Trophoblast cell (in vitro differentiated cells and primary cell): ENCODE measurements around the gene ZNF827.

Experiments
- DNase-seq, 2 donors: peaks; one replicate each; pipeline ENCODE4 v3.0.0-alpha.2; 2016
- H2AFZ ChIP-seq: 2 replicates; pipeline ENCODE4 v1.6.1; 2013; ENCODE audit warnings: low read length, moderate library complexity, mild to moderate bottlenecking; ENCODE audit not compliant: insufficient read depth, poor library complexity
- H2AK5ac ChIP-seq: 2 replicates; pipeline ENCODE4 v1.6.1; 2013; ENCODE audit warnings: mild to moderate bottlenecking, low read length
- H2BK120ac ChIP-seq: 2 replicates; pipeline ENCODE4 v1.6.1; 2013; ENCODE audit warnings: low read length, mild to moderate bottlenecking, moderate library complexity; ENCODE audit not compliant: insufficient read depth, poor library complexity
- H2BK12ac ChIP-seq: 2 replicates; pipeline ENCODE4 v1.6.1; 2013; ENCODE audit warnings: mild to moderate bottlenecking, low read length, moderate library complexity
- H2BK5ac ChIP-seq: 2 replicates; pipeline ENCODE4 v1.6.1; 2013; ENCODE audit warnings: low read length, low read depth, moderate library complexity, mild to moderate bottlenecking; ENCODE audit not compliant: poor library complexity
- H3K14ac ChIP-seq: 2 replicates; pipeline ENCODE4 v1.6.1; 2013; ENCODE audit warnings: mild to moderate bottlenecking, low read length
- H3K18ac ChIP-seq: 2 replicates; pipeline ENCODE4 v1.6.1; 2013; ENCODE audit warnings: mild to moderate bottlenecking, low read length
- H3K23ac ChIP-seq: 2 replicates; pipeline ENCODE4 v1.6.1; 2013; ENCODE audit warnings: low read length
- H3K27ac ChIP-seq: 2 replicates; pipeline ENCODE4 v1.5.1; 2013; ENCODE audit warnings: low read depth, mild to moderate bottlenecking, inconsistent platforms, low read length, moderate library complexity
- H3K27me3 ChIP-seq: 2 replicates; pipeline ENCODE4 v1.6.1; 2013; ENCODE audit warnings: inconsistent platforms, mild to moderate bottlenecking, low read length, moderate library complexity; ENCODE audit not compliant: insufficient read depth
- H3K36me3 ChIP-seq, 2 experiments: 1 replicate in 1 of 2; 2 replicates in 1 of 2; pipeline ENCODE4 v1.6.1; 2013; ENCODE audit warnings: low read length in 2 of 2, mild to moderate bottlenecking in 2 of 2, moderate library complexity in 1 of 2; ENCODE audit not compliant: insufficient read depth in 2 of 2, control insufficient read depth in 1 of 2
- H3K4ac ChIP-seq: 2 replicates; pipeline ENCODE4 v1.6.1; 2013; ENCODE audit warnings: low read depth, mild to moderate bottlenecking, low read length, moderate library complexity
- H3K4me1 ChIP-seq, 2 experiments: 1 replicate in 1 of 2; 2 replicates in 1 of 2; pipeline ENCODE4 v1.6.1; 2013; ENCODE audit warnings: low read length in 2 of 2, mild to moderate bottlenecking in 2 of 2, moderate library complexity in 1 of 2; ENCODE audit not compliant: insufficient read depth in 2 of 2, control insufficient read depth in 1 of 2
- H3K4me2 ChIP-seq: 2 replicates; pipeline ENCODE4 v1.6.1; 2013; ENCODE audit warnings: inconsistent platforms, mild to moderate bottlenecking, low read length, moderate library complexity
- H3K4me3 ChIP-seq: 2 replicates; pipeline ENCODE4 v1.5.1; 2013; ENCODE audit warnings: mild to moderate bottlenecking, low read depth, low read length, inconsistent platforms
- H3K79me1 ChIP-seq: one replicate; pipeline ENCODE4 v1.6.1; 2013; ENCODE audit warnings: low read length
- H3K79me2 ChIP-seq: 2 replicates; pipeline ENCODE4 v1.6.1; 2013; ENCODE audit warnings: low read length, mild to moderate bottlenecking; ENCODE audit not compliant: control insufficient read depth, insufficient read depth, poor library complexity
- H3K9ac ChIP-seq: 2 replicates; pipeline ENCODE4 v1.6.1; 2013; ENCODE audit warnings: mild to moderate bottlenecking, low read length
- H3K9me3 ChIP-seq: 2 replicates; pipeline ENCODE4 v1.6.1; 2013; ENCODE audit warnings: low read depth, mild to moderate bottlenecking, control low read depth, inconsistent platforms, low read length; ENCODE audit not compliant: insufficient read depth
- H4K12ac ChIP-seq: 2 replicates; pipeline ENCODE4 v1.6.1; 2013; ENCODE audit warnings: low read depth, mild to moderate bottlenecking, low read length, moderate library complexity
- H4K8ac ChIP-seq: 2 replicates; pipeline ENCODE4 v1.6.1; 2013; ENCODE audit warnings: low read depth, mild to moderate bottlenecking, low read length, moderate library complexity
- H4K91ac ChIP-seq: one replicate; pipeline ENCODE4 v1.6.1; 2013; ENCODE audit warnings: low read depth, mild to moderate bottlenecking, low read length, moderate library complexity
- WGBS: extraction: QIAGEN DNeasy Blood & Tissue Kit; methylation state at CpG from one replicate; pipeline ENCODE4 v1.1.7; 2013; ENCODE audit warnings: missing lambda C conversion rate; ENCODE audit not compliant: insufficient read length, insufficient coverage; ENCODE audit errors: extremely low coverage; 5-methylcytosine and 5-hydroxymethylcytosine counted together

The ZNF827 gene

GRCh38 chr4:145774473-145774872 lies 164.2 kb downstream of the ZNF827 start:
- DNase-seq = no peak
- Histone ChIP-seq H3K9ac (no peak overlapping the region), H3K4me1 (peaks cover 0 to 4% of the 10 kb centered on the region in 2 experiments), H2AFZ (no peak overlapping the region), H3K79me2 (no peaks in the 10 kb centered on the region), H3K23ac (no peak overlapping the region), H2BK5ac (no peak overlapping the region), H4K12ac (no peak overlapping the region), H2AK5ac (no peak overlapping the region), H3K4me2 (no peak overlapping the region), H3K79me1 (no peaks in the 10 kb centered on the region), H3K14ac (no peak overlapping the region), H3K4me3 (no peak overlapping the region), H3K4ac (no peak overlapping the region), H3K18ac (no peak overlapping the region), H2BK120ac (no peak overlapping the region), H3K27me3 (no peaks in the 10 kb centered on the region), H3K9me3 (peaks cover 3% of the 10 kb centered on the region), H3K27ac (no peak overlapping the region), H2BK12ac (no peak overlapping the region), H3K36me3 (peaks cover 17 to 25% of the 10 kb centered on the region in 2 experiments), H4K91ac (no peak overlapping the region), H4K8ac (no peak overlapping the region)
- WGBS = no CpG with 5 or more reads among the region's 6 CpGs

GRCh38 chr4:145773581-145774234 lies 164.9 kb downstream of the ZNF827 start:
- Histone ChIP-seq H4K12ac (no peak overlapping the region), H3K36me3 (peaks cover 17 to 25% of the 10 kb centered on the region in 2 experiments), H2BK5ac (no peak overlapping the region), H3K4me2 (no peak overlapping the region), H3K4me3 (no peak overlapping the region), H3K79me1 (no peaks in the 10 kb centered on the region), H2BK120ac (no peak overlapping the region), H3K27me3 (no peaks in the 10 kb centered on the region), H3K23ac (no peak overlapping the region), H3K14ac (no peak overlapping the region), H2AK5ac (no peak overlapping the region), H3K79me2 (no peaks in the 10 kb centered on the region), H3K4me1 (peaks cover 0 to 1% of the 10 kb centered on the region in 2 experiments), H2AFZ (no peak overlapping the region), H3K9ac (no peak overlapping the region), H3K27ac (no peak overlapping the region), H3K9me3 (peaks cover 3% of the 10 kb centered on the region), H2BK12ac (no peak overlapping the region), H4K8ac (no peak overlapping the region), H4K91ac (no peak overlapping the region), H3K18ac (no peak overlapping the region), H3K4ac (no peak overlapping the region)
- no peak for DNase-seq
- no CpG with 5 or more reads among the region's 6 CpGs for WGBS

- H3K23ac ChIP-seq = no peak overlapping the region
- H3K27ac ChIP-seq = no peak overlapping the region
- no CpG with 5 or more reads among the region's 2 CpGs for WGBS
These were observed 166.3 kb downstream of the ZNF827 start for GRCh38 chr4:145772347-145772746.

GRCh38 chr4:145770124-145770523 lies 168.5 kb downstream of the ZNF827 start:
- Histone ChIP-seq H3K79me1 (no peaks in the 10 kb centered on the region), H2BK120ac (no peak overlapping the region), H3K4me2 (no peak overlapping the region), H2AK5ac (no peak overlapping the region), H3K4me3 (no peak overlapping the region), H3K36me3 (peaks cover 14 to 28% of the 10 kb centered on the region in 2 experiments), H3K4ac (no peak overlapping the region), H3K18ac (no peak overlapping the region), H4K91ac (no peak overlapping the region), H3K14ac (no peak overlapping the region), H3K27ac (no peak overlapping the region), H3K23ac (no peak overlapping the region), H3K27me3 (no peaks in the 10 kb centered on the region), H2AFZ (no peak overlapping the region), H2BK5ac (no peak overlapping the region), H3K79me2 (no peaks in the 10 kb centered on the region), H3K4me1 (peaks cover 0 to 3% of the 10 kb centered on the region in 2 experiments), H4K8ac (no peak overlapping the region), H3K9me3 (peaks cover 3% of the 10 kb centered on the region), H2BK12ac (no peak overlapping the region), H3K9ac (no peak overlapping the region), H4K12ac (no peak overlapping the region)
- DNase-seq = no peak
- WGBS = no CpG with 5 or more reads among the region's 4 CpGs

More at GRCh38 chr4:145772347-145772746, 166.3 kb downstream of the ZNF827 start:
- Histone ChIP-seq H3K4me2 (no peak overlapping the region), H2BK120ac (no peak overlapping the region), H3K79me2 (no peaks in the 10 kb centered on the region), H3K14ac (no peak overlapping the region), H4K8ac (no peak overlapping the region), H3K18ac (no peak overlapping the region), H2AK5ac (no peak overlapping the region), H3K4ac (no peak overlapping the region), H2AFZ (no peak overlapping the region), H3K79me1 (no peaks in the 10 kb centered on the region), H3K4me3 (no peak overlapping the region), H3K36me3 (peaks cover 15 to 25% of the 10 kb centered on the region in 2 experiments), H3K9ac (no peak overlapping the region), H3K27me3 (no peaks in the 10 kb centered on the region), H2BK12ac (no peak overlapping the region), H3K9me3 (peaks cover 3% of the 10 kb centered on the region), H2BK5ac (no peak overlapping the region), H4K12ac (no peak overlapping the region), H4K91ac (no peak overlapping the region), H3K4me1 (no peaks in the 10 kb centered on the region)
- DNase-seq = no peak
